Astrocyte of the cerebellum (primary cell): ENCODE data around the gene TTC23.

Experiments
- DNase-seq: peaks from one replicate; pipeline ENCODE4 v3.0.0-alpha.2; 2011; ENCODE audit warnings: low read depth
- H3K4me3 ChIP-seq: 2 replicates; pipeline ENCODE4 v1.5.1; 2011; ENCODE audit warnings: mild to moderate bottlenecking, low read depth, low read length, moderate library complexity
- in situ Hi-C: cut with HindIII; loops from 2 replicates; pipeline ENCODE4 v1.10.0; 2017; ENCODE audit warnings: low sequenced_read_pairs
- TF ChIP-seq, protein P1 (sequence below): IDR thresholded peaks from 2 replicates; pipeline ENCODE4 v1.5.1; 2012; ENCODE audit warnings: low read length, low read depth, moderate library complexity, mild to moderate bottlenecking; ENCODE audit errors: missing control alignments

Gene TTC23

GRCh38 chr15:99143655-99144610 is 105.4 kb downstream of the TTC23 start:
- TF ChIP-seq, protein P1, sequence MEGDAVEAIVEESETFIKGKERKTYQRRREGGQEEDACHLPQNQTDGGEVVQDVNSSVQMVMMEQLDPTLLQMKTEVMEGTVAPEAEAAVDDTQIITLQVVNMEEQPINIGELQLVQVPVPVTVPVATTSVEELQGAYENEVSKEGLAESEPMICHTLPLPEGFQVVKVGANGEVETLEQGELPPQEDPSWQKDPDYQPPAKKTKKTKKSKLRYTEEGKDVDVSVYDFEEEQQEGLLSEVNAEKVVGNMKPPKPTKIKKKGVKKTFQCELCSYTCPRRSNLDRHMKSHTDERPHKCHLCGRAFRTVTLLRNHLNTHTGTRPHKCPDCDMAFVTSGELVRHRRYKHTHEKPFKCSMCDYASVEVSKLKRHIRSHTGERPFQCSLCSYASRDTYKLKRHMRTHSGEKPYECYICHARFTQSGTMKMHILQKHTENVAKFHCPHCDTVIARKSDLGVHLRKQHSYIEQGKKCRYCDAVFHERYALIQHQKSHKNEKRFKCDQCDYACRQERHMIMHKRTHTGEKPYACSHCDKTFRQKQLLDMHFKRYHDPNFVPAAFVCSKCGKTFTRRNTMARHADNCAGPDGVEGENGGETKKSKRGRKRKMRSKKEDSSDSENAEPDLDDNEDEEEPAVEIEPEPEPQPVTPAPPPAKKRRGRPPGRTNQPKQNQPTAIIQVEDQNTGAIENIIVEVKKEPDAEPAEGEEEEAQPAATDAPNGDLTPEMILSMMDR, result no peak
- in situ Hi-C loops, result no loop called here
- DNase-seq, result no peak
- no peak overlapping the region for H3K4me3 ChIP-seq

DNA sequence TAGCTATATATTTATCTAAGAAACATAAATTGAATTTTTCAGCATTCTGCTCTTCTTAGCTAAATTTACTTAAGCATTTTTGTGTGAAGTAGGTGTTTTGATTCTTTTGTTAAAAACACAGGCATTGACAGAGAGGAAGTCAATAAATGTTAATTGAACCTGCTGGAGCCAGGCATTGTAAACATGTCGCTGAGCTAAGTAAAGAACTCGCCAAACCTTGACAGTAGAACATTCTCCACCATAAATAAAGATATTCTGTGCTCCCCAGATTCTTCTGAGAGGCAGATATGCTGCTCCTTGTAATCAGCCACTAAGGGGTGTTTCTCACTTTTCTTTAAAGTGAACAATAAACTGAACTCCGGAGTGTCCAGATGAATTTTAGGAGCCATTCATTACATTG is 106.1 kb downstream of the TTC23 start:
- no peak for DNase-seq
- in situ Hi-C loops, result no loop called here
- TF ChIP-seq, protein P1, result no peak
- no peak overlapping the region for H3K4me3 ChIP-seq

DNA sequence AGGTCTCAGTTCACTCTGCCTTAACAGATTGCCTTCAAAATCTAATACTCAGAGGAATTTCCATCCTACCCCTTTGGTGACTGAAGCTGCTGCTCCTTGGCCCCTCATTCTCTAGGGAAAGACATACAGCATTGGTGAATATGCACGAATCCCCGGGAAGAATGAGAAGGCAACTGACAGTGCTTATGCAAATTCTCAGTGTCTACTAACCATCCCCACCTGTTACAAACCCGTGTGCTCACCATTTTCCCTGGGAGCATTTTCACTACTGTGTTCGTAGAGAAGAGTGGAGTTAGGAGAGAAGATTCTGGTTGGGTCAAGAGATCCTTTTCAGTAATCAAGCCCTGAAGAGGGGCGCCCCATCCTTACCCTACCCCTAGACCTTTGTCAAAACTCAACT is 106.8 kb downstream of the TTC23 start:
- in situ Hi-C loops, result no loop called here
- H3K4me3 ChIP-seq, result no peak overlapping the region
- DNase-seq, result no peak
- TF ChIP-seq, protein P1, result no peak

DNA sequence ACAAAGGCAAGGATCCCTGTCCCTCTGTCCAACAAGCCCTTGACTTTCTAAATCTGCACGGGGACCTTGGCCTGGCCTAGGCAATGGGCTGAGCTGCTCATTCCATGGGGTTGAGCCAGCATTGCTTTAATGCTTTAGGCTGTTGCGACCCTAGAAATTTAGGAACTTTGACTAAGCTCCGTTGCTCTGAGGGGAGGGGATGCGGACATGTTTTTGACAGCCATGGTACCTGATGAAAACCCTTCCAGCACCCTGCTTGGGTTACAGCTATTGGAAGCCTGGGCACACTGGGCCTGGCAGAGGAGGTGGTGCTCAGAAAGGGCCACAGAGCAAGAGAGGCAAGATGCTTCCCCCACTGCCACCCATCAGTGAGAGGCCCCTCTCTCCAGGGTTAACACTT is 107.4 kb downstream of the TTC23 start:
- TF ChIP-seq, protein P1, result no peak

GRCh38 chr15:99140590-99140989 is 108.8 kb downstream of the TTC23 start:
- in situ Hi-C loops, result no loop called here
- H3K4me3 ChIP-seq, result no peak overlapping the region
- TF ChIP-seq, protein P1, result no peak
- DNase-seq, result no peak

More for the DNA sequence above, 107.4 kb downstream of the TTC23 start:
- no peak for DNase-seq
- in situ Hi-C loops, result no loop called here
- H3K4me3 ChIP-seq, result no peak overlapping the region

- in situ Hi-C loops, result no loop called here
These were observed 110.1 kb downstream of the TTC23 start for GRCh38 chr15:99139276-99139675.

More at GRCh38 chr15:99139276-99139675, 110.1 kb downstream of the TTC23 start:
- TF ChIP-seq, protein P1, result no peak
- H3K4me3 ChIP-seq, result no peak overlapping the region
- no peak for DNase-seq
